Stimulated activated CD8-positive, alpha-beta memory T cell treated with anti-CD3 and anti-CD28 coated beads, Interleukin-7, amount 100 ng/mL, for 1 hour (primary cell): ENCODE data around the gene DLX3.
A peak's percentile ranks its signal among the peaks of the same experiment; 100 is the strongest.

Source experiments
- DNase-seq, 2 donors: peaks; one replicate each; pipeline ENCODE4 v3.0.0-alpha.2; 2020; ENCODE audit warnings: low read depth in 2 of 2

DLX3 gene

DNA sequence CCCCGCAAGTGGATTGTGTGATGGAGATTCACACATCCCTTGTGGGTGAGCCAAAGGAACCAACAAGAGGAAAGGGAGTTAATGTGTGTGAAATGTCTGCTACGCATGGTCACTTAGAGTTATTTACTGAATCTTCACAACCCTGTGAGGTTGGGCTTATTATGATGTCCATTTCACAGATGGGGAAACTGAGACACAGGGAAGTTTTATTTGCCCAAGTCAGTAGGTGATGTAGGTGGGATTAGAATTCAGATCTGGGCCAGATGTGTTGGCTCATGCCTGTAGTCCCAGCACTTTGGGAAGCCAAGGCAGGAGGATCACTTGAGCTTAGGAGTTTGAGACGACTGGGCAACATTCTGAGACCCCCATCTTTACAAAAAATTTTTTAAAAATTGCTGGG is 37.7 kb downstream of the DLX3 start:
- DNase-seq: no peak

DNA sequence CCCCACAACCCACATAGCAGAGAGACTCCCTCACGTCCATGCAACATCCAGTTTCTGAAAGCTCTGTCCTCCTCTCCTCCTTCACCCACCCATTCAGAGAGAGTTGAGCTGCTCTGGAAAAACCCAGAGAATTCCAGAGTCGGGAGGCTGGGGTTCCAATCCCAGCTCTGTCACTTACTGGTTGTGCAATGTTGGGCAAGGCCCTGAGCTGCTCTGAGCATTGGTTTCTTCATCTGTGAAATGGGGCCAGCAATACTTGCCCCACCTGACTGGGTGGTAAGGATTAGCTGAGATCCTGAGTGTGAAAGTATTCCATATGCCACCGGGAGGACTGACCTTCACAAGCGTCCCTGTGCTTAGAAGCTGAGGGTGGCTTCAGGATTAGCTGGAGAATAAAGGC is 38.2 kb downstream of the DLX3 start:
- no peak for DNase-seq

DNA sequence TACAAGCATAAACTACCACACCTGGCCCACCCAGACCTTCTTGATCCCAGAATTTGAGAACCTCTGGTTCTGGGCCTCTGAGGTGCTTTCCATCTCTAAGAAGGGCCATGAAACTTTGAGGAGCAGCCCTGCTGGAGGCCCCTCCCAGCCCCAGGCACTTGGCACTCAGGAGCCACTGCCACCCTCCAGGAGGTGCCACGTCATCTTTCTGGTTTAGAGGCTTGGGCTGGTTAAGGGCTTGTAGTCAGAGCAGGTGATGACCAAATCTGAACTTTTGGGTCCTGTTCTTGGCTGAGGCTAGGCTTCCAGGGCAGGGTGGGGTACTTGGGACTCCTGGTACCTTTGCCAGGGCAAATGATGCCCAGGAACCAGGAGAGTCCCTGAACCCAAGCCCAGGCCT is 39.9 kb downstream of the DLX3 start:
- no peak for DNase-seq

DNA sequence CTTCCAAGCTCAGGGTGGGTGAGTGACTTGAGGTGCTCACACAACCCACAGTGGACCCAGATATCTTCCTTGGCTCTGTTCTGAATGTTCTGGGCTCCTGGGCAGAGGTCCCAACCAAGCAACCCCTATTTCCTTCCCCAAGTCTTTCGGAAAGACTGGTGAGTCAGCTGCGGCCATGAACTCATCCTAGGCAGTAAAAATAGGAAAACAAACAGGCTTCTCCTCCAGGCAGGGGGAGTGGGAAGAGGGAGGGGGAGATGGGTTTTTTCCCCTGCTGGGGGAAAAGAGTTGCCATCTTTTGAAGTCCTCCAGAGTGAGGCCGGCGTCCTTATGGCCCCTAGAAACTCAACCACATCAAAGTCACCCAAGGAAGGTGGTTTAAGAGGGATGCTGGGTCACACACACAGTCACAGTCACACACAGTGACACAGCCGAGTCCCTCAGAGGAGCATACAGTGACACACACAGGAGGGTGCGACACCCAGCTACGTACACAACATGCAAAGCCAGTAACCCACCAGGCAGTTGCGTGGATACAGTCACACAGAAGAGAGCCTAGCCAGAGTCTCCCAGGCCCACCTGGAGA is 42.0 kb downstream of the DLX3 start:
- DNase-seq: no peak

DNA sequence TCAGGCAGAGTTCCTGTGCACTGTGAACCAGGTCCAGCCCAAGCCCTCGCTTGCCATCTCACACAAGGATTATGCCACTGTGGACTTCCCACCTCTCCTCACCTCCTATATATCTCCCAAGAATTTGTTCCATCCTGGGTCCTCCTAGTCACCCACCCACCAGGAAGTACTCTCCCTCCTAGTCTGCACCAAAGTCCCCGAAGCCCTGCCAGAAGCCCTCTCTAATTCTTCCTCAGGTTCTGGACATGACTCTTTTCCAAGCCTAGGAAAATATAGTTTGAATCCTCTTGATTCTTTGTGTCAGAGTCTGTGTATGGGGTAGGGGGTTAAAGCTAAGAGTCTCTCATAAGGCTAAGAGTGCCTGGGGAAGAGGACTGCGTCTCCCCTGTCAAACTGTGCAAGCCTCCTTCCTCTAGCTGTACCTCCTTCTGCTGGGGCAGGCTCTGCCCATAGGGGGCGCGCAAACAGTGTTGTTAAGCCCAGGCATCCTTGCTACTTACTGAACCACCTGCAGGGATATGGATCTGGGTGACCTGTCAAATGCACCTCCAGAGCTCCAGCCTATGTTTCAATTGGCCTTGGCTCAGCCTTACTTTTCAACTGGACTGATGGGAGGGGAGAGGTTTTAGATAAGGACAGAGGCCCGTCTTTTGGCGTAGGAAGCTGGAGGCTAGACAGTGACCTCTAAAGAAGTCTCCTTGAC is 42.7 kb downstream of the DLX3 start:
- DNase-seq: peak; percentile 49 to 74

DNA sequence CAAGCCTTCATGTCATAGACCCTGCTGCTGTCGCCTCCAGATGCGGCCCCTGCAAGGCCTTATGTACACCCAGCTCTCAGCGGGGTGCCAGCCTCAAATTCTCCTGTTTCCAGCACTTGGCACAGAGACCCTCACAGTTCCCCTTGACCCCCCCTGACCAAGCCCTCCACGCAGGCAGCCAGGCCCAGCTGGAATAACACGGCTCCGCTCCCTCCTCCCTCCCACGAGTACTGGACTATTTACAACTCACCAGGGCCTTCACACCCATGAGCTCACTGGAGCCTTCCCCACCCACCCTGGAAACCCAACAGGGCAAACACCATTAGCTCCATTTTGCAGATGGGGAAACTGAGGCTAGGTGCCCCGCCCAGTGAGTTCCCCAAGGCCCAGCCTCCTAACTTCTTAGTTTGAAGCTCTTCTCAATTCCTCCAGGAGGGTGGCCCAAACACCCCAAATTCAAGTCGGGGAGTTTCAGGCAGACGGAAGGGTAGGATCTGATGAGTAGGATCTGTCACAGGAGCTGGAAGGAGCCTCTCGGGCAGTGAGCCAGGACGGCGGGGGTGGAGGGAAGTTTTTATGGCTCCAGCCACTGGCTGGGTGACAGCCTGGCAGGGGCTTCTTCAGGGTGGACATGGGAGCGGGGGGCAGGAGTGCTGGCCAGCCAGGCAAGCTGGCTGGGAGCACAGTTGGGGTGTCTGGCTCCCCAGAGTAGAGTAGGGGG is 43.5 kb downstream of the DLX3 start:
- no peak for DNase-seq

DNA sequence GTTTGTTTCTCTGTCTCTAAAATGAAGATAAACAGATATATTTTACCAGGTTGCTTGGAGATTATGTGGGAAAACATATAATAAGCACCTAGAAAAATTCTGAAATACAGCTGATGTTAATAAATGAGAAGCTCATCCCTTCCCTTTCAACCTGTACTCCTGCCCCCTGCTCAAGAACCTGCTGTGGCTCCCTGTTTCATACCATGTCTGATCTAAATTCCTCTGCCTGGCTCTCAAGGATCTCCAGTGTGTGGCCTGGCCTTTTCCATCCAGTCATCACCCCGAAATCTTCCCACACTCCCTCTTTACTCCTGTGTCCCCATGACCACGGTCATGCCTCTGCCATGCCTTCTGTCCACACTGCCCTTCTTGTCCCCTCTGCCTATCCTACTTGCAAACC is 45.4 kb downstream of the DLX3 start:
- no peak for DNase-seq

DNA sequence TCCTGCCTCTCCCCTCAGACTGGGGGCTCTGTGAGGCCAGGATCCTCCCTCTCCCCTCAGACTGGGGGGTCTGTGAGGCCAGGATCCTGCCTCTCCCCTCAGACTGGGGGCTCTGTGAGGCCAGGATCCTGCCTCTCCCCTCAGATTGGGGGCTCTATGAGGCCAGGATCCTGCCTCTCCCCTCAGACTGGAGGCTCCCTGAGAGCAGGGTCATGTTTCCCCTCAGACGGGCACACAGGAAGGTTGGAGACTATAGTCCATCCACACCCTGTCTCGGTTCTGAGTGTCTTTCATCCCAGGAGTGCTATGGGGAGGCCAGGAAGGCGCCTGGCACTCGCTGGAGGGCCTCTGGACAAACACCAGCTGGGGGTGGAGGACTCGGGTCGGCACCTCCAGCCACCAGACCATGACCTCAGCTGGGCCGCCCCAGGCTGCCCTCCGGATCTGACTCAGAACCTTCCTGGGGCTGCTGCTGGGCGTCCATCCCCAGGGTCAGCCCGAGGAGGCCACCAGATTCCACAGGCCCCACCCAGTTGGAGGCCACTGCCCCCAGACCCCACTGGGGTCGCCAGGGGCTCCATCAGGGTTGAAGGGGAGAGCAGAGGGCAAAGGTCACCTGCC is 48.0 kb downstream of the DLX3 start:
- no peak for DNase-seq

DNA sequence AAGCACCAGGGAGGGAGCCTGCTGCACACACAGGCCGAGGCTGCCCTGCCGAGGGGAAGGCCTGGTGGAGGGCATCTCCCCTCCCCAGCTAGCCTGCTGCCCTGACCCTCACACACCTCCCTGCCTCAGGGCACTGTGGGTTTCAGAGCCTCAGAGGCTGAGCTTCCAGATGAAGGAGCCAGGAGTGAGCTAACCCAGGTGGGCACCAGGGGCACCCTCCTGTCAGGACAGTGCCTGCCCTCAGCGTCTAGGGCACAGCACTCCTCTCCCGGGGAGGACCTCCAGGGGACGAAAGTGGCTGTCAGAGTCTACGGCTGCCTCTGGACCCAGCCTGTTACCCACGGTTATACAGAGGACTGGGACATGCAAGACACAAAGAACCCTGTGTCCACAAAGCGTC is 48.8 kb downstream of the DLX3 start:
- no peak for DNase-seq

DNA sequence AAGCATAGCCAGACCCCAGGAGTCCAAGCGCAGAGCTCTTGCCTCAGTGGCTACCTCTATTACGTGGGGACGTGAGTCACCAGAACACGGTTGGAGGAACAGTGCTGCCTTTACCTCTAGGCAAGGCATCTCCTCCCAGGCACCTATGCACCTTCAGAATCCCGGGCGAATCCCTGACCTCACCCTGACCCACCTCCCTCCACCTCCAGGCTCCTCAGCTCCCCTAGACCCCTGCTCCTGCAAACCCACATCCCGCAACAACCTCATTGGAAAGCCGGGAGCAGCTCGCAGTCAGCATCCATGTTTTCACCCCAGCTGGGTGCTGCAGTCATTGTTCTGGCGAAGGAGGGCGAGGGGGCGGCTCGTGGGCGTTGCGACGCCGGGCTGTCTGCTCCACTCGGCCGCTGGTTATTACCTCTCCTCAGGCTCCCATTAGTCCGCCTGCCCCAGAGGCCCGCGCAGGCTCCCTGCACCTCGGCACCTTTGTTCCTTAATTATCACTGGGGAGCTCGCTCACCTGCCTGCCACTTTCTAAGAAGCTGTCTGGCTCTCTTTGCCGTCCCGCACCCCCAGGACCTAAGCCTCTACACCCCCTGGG is 50.7 kb downstream of the DLX3 start:
- DNase-seq: no peak

DNA sequence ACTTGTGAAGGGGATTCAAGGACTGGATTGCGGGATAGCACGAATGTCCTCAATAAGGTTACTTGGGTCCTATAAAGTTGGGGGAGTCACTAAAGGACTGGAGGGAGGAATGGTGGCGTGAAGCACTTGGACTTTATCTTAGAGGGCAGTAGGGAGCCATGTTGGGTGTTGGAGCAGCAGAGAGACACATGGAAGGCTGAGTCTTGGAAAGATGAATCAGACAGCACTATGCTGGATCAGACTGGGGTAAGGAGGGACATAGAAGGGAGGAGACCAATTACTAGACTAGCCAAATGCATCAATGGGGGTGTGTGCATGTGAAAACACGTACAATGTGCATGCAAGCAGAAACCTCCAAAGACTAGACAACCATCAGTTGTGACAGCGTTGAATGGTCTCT is 52.1 kb downstream of the DLX3 start:
- DNase-seq: no peak

DNA sequence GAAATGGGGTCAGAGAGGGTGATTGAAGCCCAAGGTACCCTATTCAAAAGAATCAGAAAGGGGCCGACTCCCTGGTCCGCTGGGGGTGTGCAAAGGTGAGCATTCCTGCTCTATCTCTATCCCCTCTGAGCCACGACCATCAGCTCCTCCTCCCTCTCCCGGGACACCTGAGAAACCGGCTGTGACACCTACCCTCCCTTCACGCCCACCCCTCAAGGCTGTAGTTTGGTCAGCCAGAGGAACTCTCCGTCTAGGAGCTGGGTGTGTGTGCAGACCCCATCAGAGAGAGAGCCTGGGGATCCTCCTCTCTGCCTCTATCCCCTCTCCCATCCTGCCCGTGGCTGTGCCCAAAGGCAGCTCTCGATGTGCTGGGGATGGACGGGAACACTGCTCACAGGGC is 53.6 kb downstream of the DLX3 start:
- DNase-seq: no peak
